GM12864 (cell line): ENCODE measurements around the gene TBC1D23.

ENCODE experiments used
- DNase-seq: peaks from one replicate; pipeline ENCODE4 v3.0.0-alpha.2; 2011; ENCODE audit warnings: low read depth
- H3K4me3 ChIP-seq: 2 replicates; pipeline ENCODE4 v1.5.1; 2011; ENCODE audit warnings: mild to moderate bottlenecking, low read depth, low read length, control low read depth
- TF ChIP-seq, protein P1 (sequence below): IDR thresholded peaks from 2 replicates; pipeline ENCODE4 v1.5.1; 2011; ENCODE audit warnings: low read depth, mild to moderate bottlenecking, moderate library complexity, low read length, control low read depth, inconsistent platforms; ENCODE audit errors: missing control alignments

TBC1D23 gene

DNA sequence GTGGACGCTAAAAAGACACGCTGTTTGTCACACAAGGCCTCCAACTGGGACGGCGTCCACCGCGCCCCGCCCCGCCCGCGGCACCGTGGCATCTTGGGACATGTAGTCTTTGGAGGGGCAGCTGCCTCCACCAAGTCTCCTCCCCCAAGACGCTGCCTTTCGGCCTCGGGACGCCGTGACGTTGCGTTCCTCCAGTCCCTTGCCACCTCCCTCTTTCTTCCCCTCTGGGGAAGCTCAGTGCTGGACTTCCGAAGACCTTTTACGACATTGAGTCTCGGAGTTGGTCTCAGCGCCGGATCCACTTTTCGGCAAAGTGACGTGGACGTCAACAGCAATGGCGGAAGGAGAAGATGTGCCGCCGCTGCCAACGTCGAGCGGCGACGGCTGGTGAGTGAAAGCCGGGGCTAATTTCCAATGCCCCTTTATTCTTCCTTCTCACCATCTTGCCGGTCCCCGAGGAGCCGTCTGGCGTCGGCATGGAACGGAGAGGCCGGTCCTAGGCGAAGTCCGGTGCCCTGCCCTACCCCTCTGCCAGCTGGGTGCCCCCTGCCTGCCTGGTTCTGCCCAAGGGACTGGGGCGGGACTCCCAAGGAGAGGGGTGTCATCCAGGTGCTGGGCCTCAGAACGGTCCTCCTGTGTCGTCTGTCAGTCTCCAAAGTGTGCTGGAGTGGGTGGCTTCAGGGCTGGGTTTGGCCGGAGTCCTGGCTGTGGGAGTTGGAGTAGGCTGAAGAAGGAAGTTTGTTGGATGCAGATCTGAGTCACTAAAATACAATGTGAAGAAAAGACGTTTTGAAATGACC lies at the start of gene TBC1D23:
Gene TBC1D23 (plus strand): TSS at position 308 of the 800 bp plus-strand sequence. CDS start 27 bp downstream, at position 335.
- H3K4me3 ChIP-seq, result peak within 1 kb of the TSS; percentile 96
- TF ChIP-seq, protein P1, sequence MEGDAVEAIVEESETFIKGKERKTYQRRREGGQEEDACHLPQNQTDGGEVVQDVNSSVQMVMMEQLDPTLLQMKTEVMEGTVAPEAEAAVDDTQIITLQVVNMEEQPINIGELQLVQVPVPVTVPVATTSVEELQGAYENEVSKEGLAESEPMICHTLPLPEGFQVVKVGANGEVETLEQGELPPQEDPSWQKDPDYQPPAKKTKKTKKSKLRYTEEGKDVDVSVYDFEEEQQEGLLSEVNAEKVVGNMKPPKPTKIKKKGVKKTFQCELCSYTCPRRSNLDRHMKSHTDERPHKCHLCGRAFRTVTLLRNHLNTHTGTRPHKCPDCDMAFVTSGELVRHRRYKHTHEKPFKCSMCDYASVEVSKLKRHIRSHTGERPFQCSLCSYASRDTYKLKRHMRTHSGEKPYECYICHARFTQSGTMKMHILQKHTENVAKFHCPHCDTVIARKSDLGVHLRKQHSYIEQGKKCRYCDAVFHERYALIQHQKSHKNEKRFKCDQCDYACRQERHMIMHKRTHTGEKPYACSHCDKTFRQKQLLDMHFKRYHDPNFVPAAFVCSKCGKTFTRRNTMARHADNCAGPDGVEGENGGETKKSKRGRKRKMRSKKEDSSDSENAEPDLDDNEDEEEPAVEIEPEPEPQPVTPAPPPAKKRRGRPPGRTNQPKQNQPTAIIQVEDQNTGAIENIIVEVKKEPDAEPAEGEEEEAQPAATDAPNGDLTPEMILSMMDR, result no peak
- DNase-seq, result peak; percentile 99

DNA sequence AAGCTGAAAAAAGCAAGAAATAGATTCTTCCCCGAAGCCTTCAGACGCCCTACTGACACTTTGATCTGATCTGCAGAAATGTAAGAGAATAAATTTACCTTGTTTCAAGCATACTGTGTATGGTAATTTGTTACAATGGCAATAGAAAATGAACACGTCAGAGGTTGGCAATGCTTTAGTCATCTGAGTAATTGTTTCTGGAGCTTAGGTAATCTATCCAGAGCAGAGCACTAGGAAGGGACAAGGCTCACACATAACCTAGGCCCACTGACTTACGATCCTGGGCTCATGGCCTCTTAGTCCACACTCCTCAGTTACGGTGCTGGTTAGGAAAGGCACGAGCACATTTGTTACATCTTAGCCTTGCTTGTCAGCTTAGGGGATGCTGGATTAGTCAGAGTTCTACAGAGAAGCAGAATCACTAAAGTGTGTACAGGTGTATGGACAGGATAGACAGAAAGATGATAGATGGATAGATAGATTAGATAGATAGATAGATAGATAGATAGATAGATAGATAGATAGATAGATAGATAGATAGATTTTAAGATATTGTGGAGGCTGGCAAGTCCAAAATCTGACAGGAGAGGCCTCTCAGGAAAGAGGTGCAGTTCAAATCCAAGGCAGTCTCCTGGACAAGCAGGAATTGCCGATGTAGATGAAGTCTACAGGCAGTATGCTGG lies 46.8 kb upstream of the TBC1D23 start:
- no peak for DNase-seq
- TF ChIP-seq, protein P1, result no peak
- H3K4me3 ChIP-seq, result no peak overlapping the region

DNA sequence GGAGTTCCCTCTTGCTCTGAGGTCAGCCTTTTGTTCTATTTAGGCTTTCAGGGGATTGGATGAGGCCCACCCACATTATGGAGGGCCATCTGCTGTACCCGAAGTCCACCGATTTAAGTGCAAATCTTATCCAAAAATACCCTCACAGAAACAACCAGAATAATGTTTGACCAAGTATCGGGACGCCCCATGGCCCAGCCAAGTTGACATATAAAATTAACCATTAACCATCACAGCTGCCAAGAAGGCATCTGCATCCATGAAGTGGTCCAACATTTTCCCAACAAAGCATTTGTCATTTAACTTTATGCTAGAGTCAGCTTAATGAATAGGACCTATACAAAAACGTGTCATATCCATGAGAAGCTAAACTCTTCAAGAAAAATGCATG lies 46.2 kb upstream of the TBC1D23 start:
- TF ChIP-seq, protein P1, result no peak
- DNase-seq, result no peak

DNA sequence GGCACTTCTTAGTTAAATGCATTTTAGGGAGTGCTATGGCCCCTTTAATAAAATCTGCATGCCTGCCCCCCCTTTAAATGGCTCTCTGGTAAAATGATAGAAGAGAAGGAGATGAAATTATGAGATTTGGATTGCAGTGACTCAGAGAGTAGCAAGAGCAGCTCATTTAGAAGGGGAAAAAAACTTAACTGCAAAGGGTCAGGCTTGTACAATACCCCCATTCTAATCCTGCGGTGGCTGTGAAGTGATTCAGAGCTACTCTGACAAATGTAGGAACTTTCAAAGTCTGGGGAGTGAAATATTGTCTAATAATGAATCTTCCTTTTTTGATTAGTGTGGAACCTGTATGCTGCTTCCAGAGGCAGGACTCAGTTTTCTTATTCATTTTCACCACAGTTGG lies 44.1 kb upstream of the TBC1D23 start:
- TF ChIP-seq, protein P1, result no peak
- no peak overlapping the region for H3K4me3 ChIP-seq
- DNase-seq, result no peak

More for the DNA sequence above, 46.2 kb upstream of the TBC1D23 start:
- H3K4me3 ChIP-seq, result no peak overlapping the region

DNA sequence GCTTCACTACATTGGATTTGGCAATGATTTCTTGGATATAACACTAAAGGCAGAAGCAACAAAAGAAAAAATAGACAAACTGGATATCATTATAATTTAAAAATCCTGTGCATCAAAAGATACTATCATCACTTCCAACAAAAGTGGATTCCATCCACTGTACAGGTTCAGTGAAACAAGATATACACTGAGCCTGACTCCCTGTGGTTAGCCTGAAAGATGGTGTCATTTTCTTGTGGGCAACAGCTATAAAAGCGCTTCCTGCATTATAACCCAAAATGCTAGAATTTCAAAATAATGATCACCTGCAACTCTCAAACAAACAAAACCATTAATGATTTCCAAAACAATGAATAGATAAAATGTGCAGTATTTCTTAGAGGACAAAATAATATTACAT lies 39.6 kb upstream of the TBC1D23 start:
- TF ChIP-seq, protein P1, result no peak
- H3K4me3 ChIP-seq, result no peak overlapping the region
- no peak for DNase-seq

DNA sequence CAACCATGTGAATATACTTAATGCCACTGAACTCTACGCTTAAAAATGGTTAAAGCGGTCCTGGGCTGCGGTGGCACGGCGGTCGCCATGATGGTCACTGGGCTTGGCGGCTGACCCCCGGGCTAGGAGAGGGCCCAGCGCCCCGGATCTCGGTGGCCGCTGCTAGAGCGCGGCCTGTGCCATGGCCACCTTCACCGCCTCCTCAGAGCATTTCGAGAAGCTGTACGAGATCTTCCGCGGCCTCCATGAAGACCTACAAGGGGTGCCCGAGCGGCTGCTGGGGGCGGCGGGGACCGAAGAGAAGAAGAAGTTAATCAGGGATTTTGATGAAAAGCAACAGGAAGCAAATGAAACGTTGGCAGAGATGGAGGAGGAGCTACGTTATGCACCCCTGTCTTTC lies 35.6 kb upstream of the TBC1D23 start:
- DNase-seq, result no peak
- TF ChIP-seq, protein P1, result no peak
- H3K4me3 ChIP-seq, result no peak overlapping the region
